GM06990 (cell line): ENCODE measurements around the gene COL5A2.

Experiments used
- DNase-seq: peaks from one replicate; pipeline ENCODE4 v3.0.0-alpha.2; 2011; ENCODE audit not compliant: insufficient read length; ENCODE audit errors: extremely low read depth
- H3K27me3 ChIP-seq: replicated peaks from 2 replicates; pipeline ENCODE4 v1.6.0; 2011; ENCODE audit warnings: low read length; ENCODE audit not compliant: control insufficient read depth, insufficient read depth
- H3K36me3 ChIP-seq: 2 replicates; pipeline ENCODE4 v1.5.1; 2011; ENCODE audit warnings: low read length; ENCODE audit not compliant: control insufficient read depth, insufficient read depth
- H3K4me3 ChIP-seq: replicated peaks from 2 replicates; pipeline ENCODE4 v1.5.1; 2011; ENCODE audit warnings: low read depth, mild to moderate bottlenecking, control low read depth, low read length
- TF ChIP-seq, protein P1 (sequence below): IDR thresholded peaks from 2 replicates; pipeline ENCODE4 v1.5.1; 2011; ENCODE audit warnings: low read length, control low read depth, mild to moderate bottlenecking, inconsistent platforms; ENCODE audit not compliant: insufficient read depth, poor library complexity, severe bottlenecking

COL5A2 gene

DNA sequence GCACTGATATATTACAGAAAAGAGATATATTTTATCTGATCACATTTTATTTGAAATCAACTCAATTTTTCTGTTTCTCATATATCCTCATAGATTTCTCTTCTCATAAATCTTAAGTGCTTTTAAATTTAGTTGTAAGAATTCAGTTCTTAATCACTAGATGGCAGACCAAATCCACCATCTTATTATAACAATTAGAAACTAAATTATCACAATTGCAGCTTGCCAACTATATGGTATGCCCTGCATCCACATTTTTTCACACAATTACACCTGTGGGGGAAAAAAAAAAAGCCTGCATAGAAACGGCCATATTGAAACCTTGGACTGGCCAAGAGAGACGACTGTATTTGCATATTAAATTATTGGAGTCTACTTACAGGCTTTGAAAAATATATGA is 64.4 kb downstream of the COL5A2 start:
- TF ChIP-seq, protein P1, sequence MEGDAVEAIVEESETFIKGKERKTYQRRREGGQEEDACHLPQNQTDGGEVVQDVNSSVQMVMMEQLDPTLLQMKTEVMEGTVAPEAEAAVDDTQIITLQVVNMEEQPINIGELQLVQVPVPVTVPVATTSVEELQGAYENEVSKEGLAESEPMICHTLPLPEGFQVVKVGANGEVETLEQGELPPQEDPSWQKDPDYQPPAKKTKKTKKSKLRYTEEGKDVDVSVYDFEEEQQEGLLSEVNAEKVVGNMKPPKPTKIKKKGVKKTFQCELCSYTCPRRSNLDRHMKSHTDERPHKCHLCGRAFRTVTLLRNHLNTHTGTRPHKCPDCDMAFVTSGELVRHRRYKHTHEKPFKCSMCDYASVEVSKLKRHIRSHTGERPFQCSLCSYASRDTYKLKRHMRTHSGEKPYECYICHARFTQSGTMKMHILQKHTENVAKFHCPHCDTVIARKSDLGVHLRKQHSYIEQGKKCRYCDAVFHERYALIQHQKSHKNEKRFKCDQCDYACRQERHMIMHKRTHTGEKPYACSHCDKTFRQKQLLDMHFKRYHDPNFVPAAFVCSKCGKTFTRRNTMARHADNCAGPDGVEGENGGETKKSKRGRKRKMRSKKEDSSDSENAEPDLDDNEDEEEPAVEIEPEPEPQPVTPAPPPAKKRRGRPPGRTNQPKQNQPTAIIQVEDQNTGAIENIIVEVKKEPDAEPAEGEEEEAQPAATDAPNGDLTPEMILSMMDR: no peak
- no peak overlapping the region for H3K4me3 ChIP-seq
- no peaks in the 10 kb centered on the region for H3K27me3 ChIP-seq
- no peaks in the 10 kb centered on the region for H3K36me3 ChIP-seq
- no peak for DNase-seq

DNA sequence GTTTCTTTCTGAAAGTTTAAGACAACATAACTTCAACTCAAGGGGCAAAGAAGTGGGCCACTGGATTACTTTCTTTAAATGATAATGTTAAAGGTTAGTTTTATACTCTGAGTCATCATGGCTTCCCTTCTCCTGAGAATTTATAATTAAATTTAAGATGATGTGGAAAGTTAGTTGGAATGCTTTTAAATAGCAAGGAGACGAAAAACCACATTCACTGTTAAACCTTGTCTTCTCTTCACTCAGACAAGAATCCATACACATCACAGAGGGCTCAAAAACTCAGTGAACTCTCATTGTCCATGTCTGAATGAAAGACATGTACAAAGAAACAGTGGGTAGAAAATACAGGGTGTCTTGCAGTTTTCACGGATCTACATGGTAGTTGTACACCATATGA is 65.6 kb downstream of the COL5A2 start:
- TF ChIP-seq, protein P1: no peak
- DNase-seq: no peak
- H3K27me3 ChIP-seq: no peaks in the 10 kb centered on the region
- H3K36me3 ChIP-seq: no peaks in the 10 kb centered on the region
- H3K4me3 ChIP-seq: no peak overlapping the region

DNA sequence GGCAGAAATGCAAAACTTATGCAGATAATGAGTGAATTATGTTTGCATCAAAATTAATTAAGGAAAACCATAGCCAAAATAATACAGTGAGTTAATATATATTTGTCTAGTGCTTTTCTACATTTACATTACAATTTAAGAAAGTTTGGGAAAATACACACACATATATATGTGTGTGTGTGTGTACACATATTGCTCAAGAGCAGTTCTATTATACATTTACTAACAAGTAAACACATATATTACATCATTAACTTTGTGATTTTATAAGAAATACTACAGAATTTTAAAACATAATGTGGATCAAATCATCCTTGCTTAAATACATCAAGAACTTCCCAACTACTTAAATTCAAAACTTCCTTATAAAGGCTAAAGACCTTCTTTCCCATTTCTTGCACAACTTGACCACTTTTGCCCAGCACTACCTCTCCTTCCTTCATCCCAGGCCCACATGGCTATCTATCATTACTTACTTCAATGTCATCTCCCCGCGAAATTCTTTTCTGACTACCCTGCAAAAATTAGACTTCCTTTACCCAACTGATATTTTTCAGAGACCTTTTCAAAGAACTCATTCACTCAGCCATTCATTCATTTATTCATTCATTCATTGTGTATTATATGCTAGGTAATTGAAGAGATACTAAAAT is 68.4 kb downstream of the COL5A2 start:
- H3K36me3 ChIP-seq: no peaks in the 10 kb centered on the region
- H3K27me3 ChIP-seq: no peaks in the 10 kb centered on the region
- no peak for DNase-seq
- no peak overlapping the region for H3K4me3 ChIP-seq
- TF ChIP-seq, protein P1: no peak

DNA sequence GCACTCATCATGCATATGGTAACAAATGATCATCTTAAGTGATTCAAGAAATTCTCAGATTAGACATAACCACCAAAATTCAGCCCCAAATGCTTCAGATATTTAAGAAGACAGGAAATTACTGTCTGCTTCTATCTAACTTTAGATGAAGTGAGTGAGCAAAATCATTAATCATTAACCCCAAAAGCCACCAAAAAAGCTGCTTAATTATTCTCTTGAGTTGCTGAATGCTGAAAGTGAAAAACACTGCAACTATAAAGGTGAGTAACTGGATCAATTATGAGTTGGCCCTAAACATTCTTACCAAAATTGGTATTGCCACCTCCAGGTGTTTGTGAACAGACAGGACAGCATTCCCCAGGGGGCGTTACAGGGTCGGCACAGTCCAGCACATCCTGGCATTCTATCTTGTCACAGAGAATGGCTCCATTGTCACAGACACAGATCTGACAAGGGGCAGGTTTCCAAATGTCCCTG is 69.6 kb downstream of the COL5A2 start:
- DNase-seq: peak; percentile 9
- Histone ChIP-seq H3K27me3 (no peaks in the 10 kb centered on the region), H3K36me3 (no peaks in the 10 kb centered on the region), H3K4me3 (no peak overlapping the region)
- TF ChIP-seq, protein P1: no peak

DNA sequence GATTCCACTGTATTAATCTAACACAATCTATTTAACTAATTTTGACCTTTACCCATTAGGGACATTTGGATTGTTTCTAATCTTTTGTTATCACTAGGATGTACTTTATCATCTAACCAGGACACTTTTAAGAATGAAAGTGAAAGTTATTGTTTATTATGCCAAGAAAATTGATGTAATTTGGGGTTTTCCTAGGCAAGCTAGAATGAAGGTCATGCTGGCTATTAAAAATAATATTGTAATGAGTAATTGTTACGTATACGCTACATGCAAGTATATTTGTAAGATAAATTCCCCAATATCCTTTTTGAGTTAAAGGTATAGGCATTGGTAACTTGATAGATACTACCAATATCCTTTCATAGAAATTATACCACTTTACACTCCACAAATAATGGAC is 74.6 kb downstream of the COL5A2 start:
- Histone ChIP-seq H3K36me3 (no peaks in the 10 kb centered on the region), H3K27me3 (no peaks in the 10 kb centered on the region), H3K4me3 (no peak overlapping the region)
- no peak for DNase-seq
- TF ChIP-seq, protein P1: no peak

DNA sequence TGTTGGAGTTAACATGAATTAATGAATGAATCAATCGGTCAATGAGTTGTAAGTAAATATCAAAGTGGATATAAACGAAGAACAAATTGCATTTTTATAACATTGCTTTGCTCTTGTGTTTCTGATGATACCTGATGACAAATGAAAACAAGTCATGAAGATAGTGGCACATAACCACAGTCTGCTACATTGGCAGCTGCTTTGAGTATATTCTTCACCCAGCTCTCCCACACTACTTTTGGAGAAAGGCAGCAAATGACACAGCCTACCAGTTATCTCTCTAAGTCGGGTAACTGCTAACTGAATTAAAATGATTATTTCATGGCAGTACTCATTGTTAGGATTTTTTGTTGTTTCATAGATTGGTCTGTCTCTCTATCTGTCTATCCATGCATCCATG is 76.8 kb downstream of the COL5A2 start:
- no peak overlapping the region for H3K4me3 ChIP-seq
- DNase-seq: no peak
- TF ChIP-seq, protein P1: no peak
- no peaks in the 10 kb centered on the region for H3K36me3 ChIP-seq
- H3K27me3 ChIP-seq: no peaks in the 10 kb centered on the region
